ENCODE results near the gene AMACR. TPM values are rescaled to one million over a fixed set of nuclear protein-coding genes. Genes with fewer than 3 reads are reported as not detected.

The AMACR gene
- total and polyA plus RNA-seq, 2 experiments from 2014 or later: 68.6 to 92.4 TPM

DNA sequence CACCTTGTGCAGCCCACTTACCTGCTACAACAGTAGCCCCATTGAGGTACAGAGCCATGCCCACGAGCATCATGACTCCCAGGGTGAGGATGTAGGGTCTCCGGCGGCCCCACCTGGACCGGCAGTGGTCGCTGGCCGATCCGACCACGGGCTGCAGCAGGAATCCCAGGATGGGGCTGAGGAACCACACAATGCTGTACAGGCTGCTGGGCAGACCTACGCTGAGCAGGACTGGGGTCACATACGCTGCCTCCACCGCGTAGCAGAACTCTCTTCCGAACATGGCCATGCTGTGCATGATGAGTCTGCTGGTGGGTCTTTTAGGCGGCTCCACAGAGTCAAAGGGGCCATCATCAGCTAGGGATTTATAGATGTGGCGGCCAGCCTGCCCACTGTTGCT is 23.7 kb downstream of the AMACR start:
- Histone ChIP-seq H3K79me2 (no peaks in the 10 kb centered on the region), H3K27me3 (no peaks in the 10 kb centered on the region), H3K9me2 (replicated peaks; ENCODE audit: insufficient read depth) (no peaks in the 10 kb centered on the region), H3K4me1 (ENCODE audit: insufficient read depth) (no peaks in the 10 kb centered on the region), H3K4me2 (no peak overlapping the region), H4K20me1 (ENCODE audit: insufficient read depth, poor library complexity, severe bottlenecking) (no peaks in the 10 kb centered on the region), H3K27ac (no peak overlapping the region), H3K36me3 (replicated peaks; ENCODE audit: insufficient read depth, low read depth) (no peaks in the 10 kb centered on the region), H3K4me3 (no peak overlapping the region), H2AFZ (no peak overlapping the region), H3K9me3 (ENCODE audit: low read depth) (no peaks in the 10 kb centered on the region)
- DNase-seq (ENCODE audit: low spot score): no peak
- 98% methylated on average over 15 of the region's 15 CpGs for WGBS (ENCODE audit: low lambda C conversion rate, missing lambda C conversion rate)
- TF ChIP-seq CTCF (IDR thresholded peaks at IDR 0.05; ENCODE audit: poor library complexity) (no peak), EZH2 (IDR thresholded peaks at IDR 0.05; ENCODE audit: borderline replicate concordance) (no peak), EZH2phosphoT487 (IDR thresholded peaks at IDR 0.05; ENCODE audit: low read depth, severe bottlenecking, unreplicated experiment) (no peak)

- H4K20me1 ChIP-seq (ENCODE audit: insufficient read depth, poor library complexity, severe bottlenecking): no peaks in the 10 kb centered on the region
- no peaks in the 10 kb centered on the region for H3K79me2 ChIP-seq
- no peaks in the 10 kb centered on the region for H3K36me3 ChIP-seq (replicated peaks; ENCODE audit: insufficient read depth, low read depth)
- 88% methylated on average over 8 of the region's 8 CpGs for WGBS (ENCODE audit: low lambda C conversion rate, missing lambda C conversion rate)
- no peak for DNase-seq (ENCODE audit: low spot score)
- no peaks in the 10 kb centered on the region for H3K4me1 ChIP-seq (ENCODE audit: insufficient read depth)
- no peak overlapping the region for H3K27ac ChIP-seq
- no peaks in the 10 kb centered on the region for H3K27me3 ChIP-seq
- TF ChIP-seq EZH2 (IDR thresholded peaks at IDR 0.05; ENCODE audit: borderline replicate concordance): no peak
- no peak for TF ChIP-seq CTCF (IDR thresholded peaks at IDR 0.05; ENCODE audit: poor library complexity)
- no peak for TF ChIP-seq EZH2phosphoT487 (IDR thresholded peaks at IDR 0.05; ENCODE audit: low read depth, severe bottlenecking, unreplicated experiment)
- H3K9me3 ChIP-seq (ENCODE audit: low read depth): no peaks in the 10 kb centered on the region
- no peak overlapping the region for H2AFZ ChIP-seq
- no peak overlapping the region for H3K4me2 ChIP-seq
- no peak overlapping the region for H3K4me3 ChIP-seq
- H3K9me2 ChIP-seq (replicated peaks; ENCODE audit: insufficient read depth): no peaks in the 10 kb centered on the region
These were observed 26.3 kb downstream of the AMACR start for GRCh38 chr5:33981408-33982162.

DNA sequence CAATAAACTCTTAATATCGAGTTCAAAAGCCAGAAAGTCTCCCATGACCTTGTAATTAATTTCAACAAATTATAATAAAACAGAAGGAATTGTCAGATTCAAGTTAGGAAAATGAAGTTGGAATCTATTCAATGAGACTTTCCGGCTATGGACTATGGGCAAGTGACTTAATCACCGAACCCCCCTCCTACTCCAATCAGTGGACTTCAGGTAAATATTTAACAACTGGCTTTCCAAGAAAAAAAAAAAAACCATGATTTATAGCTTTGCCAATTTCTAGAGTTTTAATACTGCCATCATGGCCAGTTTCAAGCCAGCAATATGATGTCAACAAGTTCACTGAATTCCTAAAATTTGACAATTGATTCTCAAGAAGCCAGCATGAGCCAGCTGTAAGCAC is 27.8 kb downstream of the AMACR start:
- Histone ChIP-seq H3K4me1 (ENCODE audit: insufficient read depth) (no peaks in the 10 kb centered on the region), H3K79me2 (no peaks in the 10 kb centered on the region), H3K9me2 (replicated peaks; ENCODE audit: insufficient read depth) (no peaks in the 10 kb centered on the region), H3K27me3 (no peaks in the 10 kb centered on the region), H3K4me3 (no peak overlapping the region), H3K4me2 (no peak overlapping the region), H4K20me1 (ENCODE audit: insufficient read depth, poor library complexity, severe bottlenecking) (no peaks in the 10 kb centered on the region), H2AFZ (no peak overlapping the region), H3K36me3 (replicated peaks; ENCODE audit: insufficient read depth, low read depth) (no peaks in the 10 kb centered on the region), H3K9me3 (ENCODE audit: low read depth) (no peaks in the 10 kb centered on the region), H3K27ac (no peak overlapping the region)
- WGBS (ENCODE audit: low lambda C conversion rate, missing lambda C conversion rate): 90% methylated on average over 3 of the region's 3 CpGs
- no peak for TF ChIP-seq EZH2phosphoT487 (IDR thresholded peaks at IDR 0.05; ENCODE audit: low read depth, severe bottlenecking, unreplicated experiment)
- TF ChIP-seq CTCF (IDR thresholded peaks at IDR 0.05; ENCODE audit: poor library complexity): no peak
- no peak for TF ChIP-seq EZH2 (IDR thresholded peaks at IDR 0.05; ENCODE audit: borderline replicate concordance)
- DNase-seq (ENCODE audit: low spot score): no peak

Data from hepatocyte (in vitro differentiated cells).